Vagina (tissue), 2 donors: ENCODE data around the gene SPACA5B. TPM values are rescaled to one million over a fixed set of nuclear protein-coding genes. Genes with fewer than 3 reads are reported as not detected.
"Not testable (repeated sequence)": the region's sequence is repeated elsewhere in the genome, so short reads cannot be mapped to it uniquely, and the experiment has no call there.

Experiments
- DNase-seq, 2 donors: peaks; one replicate each; pipeline ENCODE4 v3.0.0-alpha.2; 2017; ENCODE audit errors: extremely low spot score in 2 of 2
- H3K27ac ChIP-seq: fragments of 200-600 bp; sonication (generic); one replicate; pipeline ENCODE4 v1.5.1; 2019
- H3K27me3 ChIP-seq: fragments of 200-600 bp; sonication (generic); one replicate; pipeline ENCODE4 v1.5.1; 2019
- H3K36me3 ChIP-seq, 2 donors: fragments of 200-600 bp; sonication (generic); one replicate each; pipeline ENCODE4 v1.5.1; 2017 to 2019
- H3K4me1 ChIP-seq: fragments of 200-600 bp; sonication (generic); one replicate; pipeline ENCODE4 v1.5.1; 2019
- H3K4me3 ChIP-seq, 2 donors: fragments of 200-600 bp; sonication (generic); 1 replicate in 1 of 2; 2 replicates in 1 of 2; pipeline ENCODE4 v1.5.1; 2016 to 2019
- H3K9me3 ChIP-seq: fragments of 200-600 bp; sonication (generic); one replicate; pipeline ENCODE4 v1.5.1; 2019
- POLR2A ChIP-seq, 2 donors: fragments of 450-650 bp; IDR thresholded peaks; one replicate each; pipeline ENCODE4 v1.6.1; 2017; ENCODE audit warnings: antibody characterized with exemption in 2 of 2, mild to moderate bottlenecking in 2 of 2, moderate library complexity in 2 of 2
- POLR2AphosphoS5 ChIP-seq, 2 donors: sonication (generic); formaldehyde crosslinking; IDR thresholded peaks; one replicate each; pipeline ENCODE4 v1.9.0; 2017; ENCODE audit warnings: antibody characterized with exemption in 2 of 2, mild to moderate bottlenecking in 2 of 2, low read depth in 1 of 2; ENCODE audit not compliant: insufficient read depth in 1 of 2
- intact Hi-C: fragments of 100-400 bp; cut with DNase I; formaldehyde crosslinking; loops from one replicate; pipeline ENCODE4 v1.15.1; 2023
- small RNA-seq: library from RNA; depleted of rRNA; stranded (forward); fragments of <200 nt; gene quantifications from one replicate; pipeline ENCODE3, GENCODE V24; 2016
- total RNA-seq: library from RNA; depleted of rRNA; stranded (reverse); fragments of >200 nt; gene quantifications from one replicate; pipeline ENCODE4 v1.2.3, GENCODE V29; 2016
- TF ChIP-seq, protein P1 (sequence below), 3 experiments: fragments of 450-650 bp in 2 of 3; fragments of 200-600 bp in 1 of 3; sonication (generic) in 1 of 3; IDR thresholded peaks; one replicate each; pipeline ENCODE4 v1.5.1; 2017 to 2019; ENCODE audit warnings: antibody characterized with exemption in 3 of 3, mild to moderate bottlenecking in 2 of 3, moderate library complexity in 2 of 3

The SPACA5B gene
- total RNA-seq, 1 donor from 2014 or later = not detected

GRCh38 chrX:48180811-48181210 lies 50.4 kb downstream of the SPACA5B start:
- no peaks in the 10 kb centered on the region for H3K4me1 ChIP-seq
- no peaks in the 10 kb centered on the region for H3K9me3 ChIP-seq
- intact Hi-C loops = no loop called here
- H3K27ac ChIP-seq = no peak overlapping the region
- TF ChIP-seq POLR2AphosphoS5 (IDR thresholded peaks at IDR 0.05; ENCODE audit: insufficient read depth in 1 of 2, low read depth in 1 of 2) = no peak
- TF ChIP-seq, protein P1, sequence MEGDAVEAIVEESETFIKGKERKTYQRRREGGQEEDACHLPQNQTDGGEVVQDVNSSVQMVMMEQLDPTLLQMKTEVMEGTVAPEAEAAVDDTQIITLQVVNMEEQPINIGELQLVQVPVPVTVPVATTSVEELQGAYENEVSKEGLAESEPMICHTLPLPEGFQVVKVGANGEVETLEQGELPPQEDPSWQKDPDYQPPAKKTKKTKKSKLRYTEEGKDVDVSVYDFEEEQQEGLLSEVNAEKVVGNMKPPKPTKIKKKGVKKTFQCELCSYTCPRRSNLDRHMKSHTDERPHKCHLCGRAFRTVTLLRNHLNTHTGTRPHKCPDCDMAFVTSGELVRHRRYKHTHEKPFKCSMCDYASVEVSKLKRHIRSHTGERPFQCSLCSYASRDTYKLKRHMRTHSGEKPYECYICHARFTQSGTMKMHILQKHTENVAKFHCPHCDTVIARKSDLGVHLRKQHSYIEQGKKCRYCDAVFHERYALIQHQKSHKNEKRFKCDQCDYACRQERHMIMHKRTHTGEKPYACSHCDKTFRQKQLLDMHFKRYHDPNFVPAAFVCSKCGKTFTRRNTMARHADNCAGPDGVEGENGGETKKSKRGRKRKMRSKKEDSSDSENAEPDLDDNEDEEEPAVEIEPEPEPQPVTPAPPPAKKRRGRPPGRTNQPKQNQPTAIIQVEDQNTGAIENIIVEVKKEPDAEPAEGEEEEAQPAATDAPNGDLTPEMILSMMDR (IDR thresholded peaks at IDR 0.05) = no peak
- no peak for TF ChIP-seq POLR2A (IDR thresholded peaks at IDR 0.05)
- no peak overlapping the region for H3K4me3 ChIP-seq
- no peak for DNase-seq
- H3K27me3 ChIP-seq = no peaks in the 10 kb centered on the region
- no peaks in the 10 kb centered on the region for H3K36me3 ChIP-seq

GRCh38 chrX:48181882-48182281 lies 51.5 kb downstream of the SPACA5B start:
- H3K9me3 ChIP-seq, DNase-seq, intact Hi-C loops, H3K27ac ChIP-seq, H3K4me3 ChIP-seq, H3K4me1 ChIP-seq, H3K36me3 ChIP-seq, H3K27me3 ChIP-seq: not testable (repeated sequence)

Small RNA genes within 50 kb of the gene (small RNA-seq; reads per million reads assigned to genes)
- gene AC245047.7 (not detected), gene RNU6-707P (not detected)

Other genes starting within 250 kb of the SPACA5B start
- 4.2 TPM for gene ZNF182, start 126.6 kb upstream of the SPACA5B start, total RNA-seq
- not detected for gene SPACA5, start 123.6 kb upstream of the SPACA5B start, total RNA-seq
- gene ZNF630, start 59.0 kb upstream of the SPACA5B start, total RNA-seq = 4.7 TPM
- gene SSX5, start 66.2 kb downstream of the SPACA5B start, total RNA-seq = not detected
- not detected for gene SSX1, start 124.8 kb downstream of the SPACA5B start, total RNA-seq
- not detected for gene SSX3, start 226.1 kb downstream of the SPACA5B start, total RNA-seq